PC-3 (cell line): ENCODE results near the gene DHX29. TPM values are rescaled to one million over a fixed set of nuclear protein-coding genes. Genes with fewer than 3 reads are reported as not detected.

Experiments
- ATAC-seq: fragments of 200-7000 bp; cut with Tn5 transposase; 2 replicates; pipeline ENCODE4 v1.9.1; 2020; ENCODE audit warnings: mild to moderate bottlenecking, moderate library complexity
- BruUV-seq: library from RNA; stranded (reverse); fragments of 400-500 nt; replicated peaks from 2 replicates; lab custom pipeline; 2021; lab: Mats Ljungman, UMichigan
- CTCF ChIA-PET: fragments of 300-600 bp; sonication (Branson Sonifier 250); formaldehyde crosslinking; loops from one replicate; lab custom pipeline; 2022; ENCODE audit warnings: antibody characterized with exemption; lab: Charles Lee
- POLR2A ChIA-PET: fragments of 300-600 bp; sonication (Branson Sonifier 250); formaldehyde crosslinking; loops from one replicate; lab custom pipeline; 2022; ENCODE audit warnings: antibody characterized with exemption; ENCODE audit not compliant: unreplicated experiment; lab: Charles Lee
- DNase-seq: peaks from one replicate; pipeline ENCODE4 v3.0.0-alpha.2; 2015
- H2AFZ ChIP-seq: fragments of 300-600 bp; sonication (generic); 2 replicates; pipeline ENCODE4 v1.6.0; 2016; ENCODE audit warnings: antibody characterized with exemption, low read length
- H3F3A ChIP-seq: fragments of 300-600 bp; sonication (generic); one replicate; pipeline ENCODE4 v1.6.0; 2017; ENCODE audit warnings: antibody characterized with exemption, low read length, control low read depth, mild to moderate bottlenecking; ENCODE audit not compliant: unreplicated experiment
- H3K27ac ChIP-seq: fragments of 300-600 bp; sonication (generic); 2 replicates; pipeline ENCODE4 v1.5.1; 2016; ENCODE audit warnings: mild to moderate bottlenecking, low read length
- H3K27me3 ChIP-seq: fragments of 300-600 bp; sonication (generic); 2 replicates; pipeline ENCODE4 v1.6.1; 2016; ENCODE audit warnings: low read length, mixed read lengths
- H3K36me3 ChIP-seq: fragments of 300-600 bp; sonication (generic); 2 replicates; pipeline ENCODE4 v1.6.1; 2016; ENCODE audit warnings: low read depth, mixed run types, low read length, mixed read lengths
- H3K4me1 ChIP-seq: fragments of 300-600 bp; sonication (generic); 2 replicates; pipeline ENCODE4 v1.5.1; 2016; ENCODE audit warnings: low read length; ENCODE audit not compliant: insufficient read depth
- H3K4me2 ChIP-seq: fragments of 300-600 bp; sonication (generic); 2 replicates; pipeline ENCODE4 v1.6.0; 2016; ENCODE audit warnings: low read length
- H3K4me3 ChIP-seq: fragments of 300-600 bp; sonication (generic); 2 replicates; pipeline ENCODE4 v1.5.1; 2016; ENCODE audit warnings: mild to moderate bottlenecking, low read length, mixed read lengths
- H3K79me2 ChIP-seq: fragments of 300-600 bp; sonication (generic); 2 replicates; pipeline ENCODE4 v1.6.1; 2017; ENCODE audit warnings: low read length, mixed read lengths
- H3K9ac ChIP-seq: fragments of 300-600 bp; sonication (generic); 2 replicates; pipeline ENCODE4 v1.6.0; 2016; ENCODE audit warnings: mild to moderate bottlenecking, low read length
- H3K9me2 ChIP-seq: fragments of 300-600 bp; sonication (generic); replicated peaks from 2 replicates; pipeline ENCODE4 v1.6.1; 2016; ENCODE audit warnings: mixed run types, low read length, mixed read lengths
- H3K9me3 ChIP-seq: fragments of 300-600 bp; sonication (generic); 2 replicates; pipeline ENCODE4 v1.6.1; 2016; ENCODE audit warnings: low read length, mixed read lengths
- H4K20me1 ChIP-seq: fragments of 300-600 bp; sonication (generic); 2 replicates; pipeline ENCODE4 v1.6.1; 2016; ENCODE audit warnings: low read length, mixed read lengths
- CTCF ChIP-seq: fragments of 300-600 bp; sonication (generic); conservative IDR thresholded peaks from 2 replicates; pipeline ENCODE4 v1.5.1; 2017; ENCODE audit warnings: antibody characterized with exemption, low read depth, mild to moderate bottlenecking, low read length
- EZH2 ChIP-seq: fragments of 300-600 bp; sonication (generic); IDR thresholded peaks from one replicate; pipeline ENCODE4 v1.6.1; 2017; ENCODE audit warnings: antibody characterized with exemption, mild to moderate bottlenecking, low read length; ENCODE audit not compliant: unreplicated experiment
- EZH2phosphoT487 ChIP-seq: fragments of 300-600 bp; sonication (generic); IDR thresholded peaks from 2 replicates; pipeline ENCODE4 v1.6.1; 2018; ENCODE audit warnings: mild to moderate bottlenecking, antibody characterized with exemption, low read length, borderline replicate concordance
- intact Hi-C: fragments of 100-400 bp; cut with micrococcal nuclease; formaldehyde crosslinking; loops from 2 replicates; pipeline ENCODE4 v1.9.0; 2023
- total RNA-seq: library from RNA; depleted of rRNA; stranded (reverse); fragments of >200 nt; gene quantifications from 2 replicates; pipeline ENCODE4 v1.2.3, GENCODE V29; 2014

Gene DHX29
- total RNA-seq, 1 experiment from 2014 or later: 13.4 TPM

- POLR2A ChIA-PET: no interaction called here
- Histone ChIP-seq H3K79me2 (peaks cover 91% of the 10 kb centered on the region), H3K4me2 (peak overlapping the region; percentile 87), H3K9me2 (no peaks in the 10 kb centered on the region), H3K4me3 (peak overlapping the region; percentile 82), H3K4me1 (peaks cover 32% of the 10 kb centered on the region), H3K36me3 (peaks cover 3% of the 10 kb centered on the region), H3F3A (no peaks in the 10 kb centered on the region), H3K9ac (no peak overlapping the region), H3K27ac (no peak overlapping the region), H4K20me1 (no peaks in the 10 kb centered on the region), H3K9me3 (no peaks in the 10 kb centered on the region), H2AFZ (no peak overlapping the region), H3K27me3 (no peaks in the 10 kb centered on the region)
- intact Hi-C loops: loop anchor here (5.0 kb wide), 1 partner anchor 118 kb away; no protein-coding TSS in a partner anchor
- TF ChIP-seq CTCF (no peak), EZH2phosphoT487 (no peak), EZH2 (no peak)
- DNase-seq (no peak), ATAC-seq (no peak)
- CTCF ChIA-PET: no interaction called here
- no TSS peak for BruUV-seq
These were observed 2.1 kb downstream of the DHX29 start for GRCh38 chr5:55305345-55305744.

- ChIA-PET POLR2A (no interaction called here), CTCF (no interaction called here)
- BruUV-seq: no TSS peak
- H2AFZ ChIP-seq: no peak overlapping the region
- H4K20me1 ChIP-seq: no peaks in the 10 kb centered on the region
- ATAC-seq: no peak
- H3K4me2 ChIP-seq: no peak overlapping the region
- peaks cover 85% of the 10 kb centered on the region for H3K79me2 ChIP-seq
- peaks cover 27% of the 10 kb centered on the region for H3K4me1 ChIP-seq
- H3K9me2 ChIP-seq: no peaks in the 10 kb centered on the region
- no peak overlapping the region for H3K4me3 ChIP-seq
- TF ChIP-seq EZH2phosphoT487 (no peak), CTCF (no peak)
- no peaks in the 10 kb centered on the region for H3K27me3 ChIP-seq
- no peaks in the 10 kb centered on the region for H3K9me3 ChIP-seq
- H3K9ac ChIP-seq: no peak overlapping the region
- H3K27ac ChIP-seq: no peak overlapping the region
- DNase-seq: no peak
- no peaks in the 10 kb centered on the region for H3F3A ChIP-seq
- intact Hi-C loops: no loop called here
- peaks cover 3% of the 10 kb centered on the region for H3K36me3 ChIP-seq
These were observed 2.9 kb downstream of the DHX29 start for GRCh38 chr5:55304584-55304983.

DNA sequence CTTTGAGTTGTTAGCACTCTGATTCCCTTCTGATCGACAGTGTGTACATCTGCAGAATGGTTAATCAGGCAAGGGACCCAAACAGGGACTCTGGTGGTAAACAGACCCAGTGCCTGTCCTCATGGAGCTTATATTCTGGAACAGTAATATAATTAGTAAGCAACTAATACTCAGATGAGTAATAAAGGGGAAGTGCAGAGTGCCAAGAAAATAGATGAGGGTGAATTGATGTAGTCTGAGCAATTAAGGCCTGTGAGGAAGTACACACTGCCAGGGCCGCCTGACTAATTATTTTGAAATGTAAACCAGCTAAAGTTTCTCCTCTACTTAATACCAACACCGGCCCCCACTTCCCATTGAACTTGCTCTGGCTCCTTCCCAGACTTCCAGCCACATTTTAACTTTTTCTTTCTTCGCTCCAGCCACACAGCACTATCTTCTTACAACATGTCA, 4.2 kb downstream of the DHX29 start:
- Histone ChIP-seq H3K4me1 (peaks cover 21% of the 10 kb centered on the region), H3F3A (no peaks in the 10 kb centered on the region), H3K36me3 (peaks cover 3% of the 10 kb centered on the region), H4K20me1 (no peaks in the 10 kb centered on the region), H2AFZ (no peak overlapping the region), H3K9ac (no peak overlapping the region), H3K9me3 (no peaks in the 10 kb centered on the region), H3K27me3 (no peaks in the 10 kb centered on the region), H3K9me2 (no peaks in the 10 kb centered on the region), H3K4me3 (no peak overlapping the region), H3K27ac (peak overlapping the region; percentile 10; the same call in 1 of the 2 replicates), H3K4me2 (peak overlapping the region; percentile 38; the same call in 1 of the 2 replicates), H3K79me2 (peaks cover 76% of the 10 kb centered on the region)
- DNase-seq (peak; percentile 52), ATAC-seq (peak; percentile 11)
- CTCF ChIA-PET: no interaction called here
- intact Hi-C loops: no loop called here
- POLR2A ChIA-PET: interaction anchor here (0.6 kb wide), 1 partner anchor 69 kb away, joined by 5 read pairs; no protein-coding TSS in a partner anchor
- no peak for TF ChIP-seq EZH2phosphoT487
- no peak for TF ChIP-seq EZH2
- no peak for TF ChIP-seq CTCF
- no TSS peak for BruUV-seq
